ENCODE results near the gene SLC27A5. TPM values are rescaled to one million over a fixed set of nuclear protein-coding genes. Genes with fewer than 3 reads are reported as not detected.
A peak's percentile ranks its signal among the peaks of the same experiment; 100 is the strongest.

The SLC27A5 gene
- total and polyA plus RNA-seq, 9 of the 15 experiments (the other 6 are each of a cell fraction or from before 2014, with no cell fraction given), result 42.2 to 318 (median 64.7) TPM

GRCh38 chr19:58519355-58520256, 7.8 kb upstream of the SLC27A5 start, which contains the start of gene ZBTB45 (continued):
- 0 out of 2 replicates have a peak, but pooled peaks have one; percentile 7 for TF ChIP-seq MECOM (CRISPR knock-in tag; IDR thresholded peaks at IDR 0.05)
- TF ChIP-seq SIN3A (IDR thresholded peaks at IDR 0.05; ENCODE audit: borderline replicate concordance in 2 of 2, control insufficient read depth in 1 of 2, low read depth in 2 of 2, low read length in 2 of 2), result peak; percentile 6 to 85; a peak in 2 of 4 replicates
- peak; percentile 71 for TF ChIP-seq ZNF143 (CRISPR knock-in tag; IDR thresholded peaks at IDR 0.05)
- peak; percentile 29; the same call in 1 of the 2 replicates for TF ChIP-seq NFE2 (IDR thresholded peaks at IDR 0.05; ENCODE audit: low read depth)
- TF ChIP-seq, protein P1, sequence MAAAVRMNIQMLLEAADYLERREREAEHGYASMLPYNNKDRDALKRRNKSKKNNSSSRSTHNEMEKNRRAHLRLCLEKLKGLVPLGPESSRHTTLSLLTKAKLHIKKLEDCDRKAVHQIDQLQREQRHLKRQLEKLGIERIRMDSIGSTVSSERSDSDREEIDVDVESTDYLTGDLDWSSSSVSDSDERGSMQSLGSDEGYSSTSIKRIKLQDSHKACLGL (CRISPR knock-in tag; IDR thresholded peaks at IDR 0.05; ENCODE audit: borderline replicate concordance, poor library complexity, severe bottlenecking), result no peak
- TF ChIP-seq, protein P2, sequence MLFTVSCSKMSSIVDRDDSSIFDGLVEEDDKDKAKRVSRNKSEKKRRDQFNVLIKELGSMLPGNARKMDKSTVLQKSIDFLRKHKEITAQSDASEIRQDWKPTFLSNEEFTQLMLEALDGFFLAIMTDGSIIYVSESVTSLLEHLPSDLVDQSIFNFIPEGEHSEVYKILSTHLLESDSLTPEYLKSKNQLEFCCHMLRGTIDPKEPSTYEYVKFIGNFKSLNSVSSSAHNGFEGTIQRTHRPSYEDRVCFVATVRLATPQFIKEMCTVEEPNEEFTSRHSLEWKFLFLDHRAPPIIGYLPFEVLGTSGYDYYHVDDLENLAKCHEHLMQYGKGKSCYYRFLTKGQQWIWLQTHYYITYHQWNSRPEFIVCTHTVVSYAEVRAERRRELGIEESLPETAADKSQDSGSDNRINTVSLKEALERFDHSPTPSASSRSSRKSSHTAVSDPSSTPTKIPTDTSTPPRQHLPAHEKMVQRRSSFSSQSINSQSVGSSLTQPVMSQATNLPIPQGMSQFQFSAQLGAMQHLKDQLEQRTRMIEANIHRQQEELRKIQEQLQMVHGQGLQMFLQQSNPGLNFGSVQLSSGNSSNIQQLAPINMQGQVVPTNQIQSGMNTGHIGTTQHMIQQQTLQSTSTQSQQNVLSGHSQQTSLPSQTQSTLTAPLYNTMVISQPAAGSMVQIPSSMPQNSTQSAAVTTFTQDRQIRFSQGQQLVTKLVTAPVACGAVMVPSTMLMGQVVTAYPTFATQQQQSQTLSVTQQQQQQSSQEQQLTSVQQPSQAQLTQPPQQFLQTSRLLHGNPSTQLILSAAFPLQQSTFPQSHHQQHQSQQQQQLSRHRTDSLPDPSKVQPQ (CRISPR knock-in tag; IDR thresholded peaks at IDR 0.05; ENCODE audit: borderline replicate concordance), result no peak

All from K562 (cell line).